Right lobe of liver (tissue), 6 donors: Measurements from ENCODE around the gene CYP2W1. TPM values are rescaled to one million over a fixed set of nuclear protein-coding genes. Genes with fewer than 3 reads are reported as not detected.

Experiments used
- ATAC-seq, 4 donors: fragments of 200-7000 bp; cut with Tn5 transposase; one replicate each; pipeline ENCODE4 v1.9.1; 2020; ENCODE audit warnings: mild to moderate bottlenecking in 4 of 4, moderate library complexity in 4 of 4
- DNase-seq, 3 donors: peaks; one replicate each; pipeline ENCODE4 v3.0.0-alpha.2; 2020
- H3K27ac ChIP-seq, 3 donors: fragments of 200-600 bp; one replicate each; pipeline ENCODE4 v1.8.0; 2022
- H3K27me3 ChIP-seq, 2 donors: fragments of 200-600 bp; one replicate each; pipeline ENCODE4 v1.8.0; 2022
- H3K36me3 ChIP-seq, 4 donors: fragments of 200-600 bp; sonication (generic) in 1 of 4; one replicate each; pipeline versions ENCODE4 v1.5.1 to v1.8.0; 2017 to 2022; ENCODE audit warnings: control low read depth in 1 of 4
- H3K4me1 ChIP-seq, 4 donors: fragments of 200-600 bp; sonication (generic) in 1 of 4; one replicate each; pipeline versions ENCODE4 v1.5.1 to v1.8.0; 2017 to 2022; ENCODE audit warnings: control low read depth in 1 of 4
- H3K4me3 ChIP-seq, 3 donors: fragments of 200-600 bp; one replicate each; pipeline ENCODE4 v1.8.0; 2022
- H3K9me3 ChIP-seq, 4 donors: fragments of 200-600 bp; sonication (generic) in 1 of 4; one replicate each; pipeline versions ENCODE4 v1.5.1 to v1.8.0; 2017 to 2022; ENCODE audit warnings: control low read depth in 1 of 4
- CTCF ChIP-seq, 4 donors: fragments of 200-600 bp in 3 of 4; fragments of 450-650 bp in 1 of 4; IDR thresholded peaks; one replicate each; pipeline versions ENCODE4 v1.5.1 to v1.8.0; 2016 to 2022; ENCODE audit warnings: antibody characterized with exemption in 4 of 4, mild to moderate bottlenecking in 2 of 4
- POLR2A ChIP-seq: fragments of 450-650 bp; IDR thresholded peaks from one replicate; pipeline ENCODE4 v1.6.1; 2017; ENCODE audit warnings: antibody characterized with exemption, mild to moderate bottlenecking
- WGBS: methylation state at CpG from one replicate; pipeline ENCODE4 v1.1.6; 2018; ENCODE audit warnings: low coverage, low lambda C conversion rate; ENCODE audit not compliant: insufficient coverage; ENCODE audit errors: missing lambda C conversion rate; 5-methylcytosine and 5-hydroxymethylcytosine counted together
- intact Hi-C, 2 donors: fragments of 100-400 bp; cut with DNase I; formaldehyde crosslinking; loops; one replicate each; pipeline versions ENCODE4 v1.11.2 to v1.14.1; 2022
- total RNA-seq, 6 experiments: library from RNA; depleted of rRNA in 2 of 6; stranded (reverse); fragments of >200 nt in 2 of 6; fragmentation: NEBNext Ultra II Directional in 3 of 6; extraction: Animal tissue kit (Norgen Biotek cat#: 25700) in 3 of 6; gene quantifications; one replicate each; pipeline versions ENCODE4 v1.1.0 to v1.2.4, GENCODE V29; 2016 to 2023
- donor health status: DM: no; HTN: yes; CAD: no.
- donor health status: DM: no; HTN: no; CAD: no.
- donor health status: DM: no; HTN: no; CAD: no.
- donor health status: DM: no; HTN: yes; CAD: no.
- donor health status: DM: no; HTN: yes; CAD: no.

The CYP2W1 gene
- total RNA-seq, 6 experiments from 2014 or later: not detected

DNA sequence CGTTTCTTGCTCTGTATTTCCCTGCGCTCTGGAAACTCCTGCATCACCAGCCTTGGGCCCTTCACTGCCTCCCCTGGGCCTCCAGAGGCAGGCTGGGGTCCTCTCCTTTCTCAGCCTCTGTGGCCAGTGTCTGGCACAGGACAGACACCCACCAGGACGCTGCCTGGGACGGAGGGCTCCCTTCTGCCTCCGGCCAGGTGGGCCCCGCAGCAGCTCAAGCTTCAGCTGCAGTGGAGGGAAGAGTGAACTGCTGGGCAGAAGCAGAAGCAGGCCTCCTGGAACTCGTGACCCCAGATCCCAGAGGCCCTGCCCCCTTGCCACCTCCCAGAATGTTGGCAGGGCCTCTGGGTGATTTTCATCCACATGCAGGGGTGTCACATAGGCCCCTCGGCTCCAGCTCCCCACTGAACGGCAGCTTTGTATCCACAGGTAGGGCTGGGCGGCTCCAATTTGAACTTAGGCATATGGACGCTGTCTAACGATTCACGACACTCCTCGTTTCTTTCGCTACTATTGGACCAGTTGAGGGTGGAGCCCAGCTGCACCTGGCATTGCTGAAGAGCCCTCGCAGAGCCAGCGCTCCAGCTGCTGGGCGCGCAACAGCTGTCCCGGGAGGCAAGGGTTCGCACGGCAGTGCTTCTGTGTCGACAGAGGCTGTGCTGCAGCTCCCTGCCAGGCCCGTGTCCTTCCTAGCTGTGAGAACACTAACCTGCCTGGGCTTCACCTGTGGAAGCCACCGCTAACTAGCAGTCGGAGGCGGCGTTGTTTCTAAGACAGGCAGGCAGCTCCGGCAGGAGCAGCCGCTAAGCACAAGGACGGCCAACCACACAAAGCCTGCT, 43.0 kb downstream of the CYP2W1 start:
- ATAC-seq: no peak
- intact Hi-C loops: no loop called here
- Histone ChIP-seq H3K27ac (no peak overlapping the region), H3K9me3 (no peaks in the 10 kb centered on the region), H3K27me3 (no peaks in the 10 kb centered on the region), H3K4me3 (no peak overlapping the region), H3K4me1 (peaks cover 0 to 7% (median 0%) of the 10 kb centered on the region in 4 donors), H3K36me3 (no peaks in the 10 kb centered on the region)
- WGBS: no CpG with 5 or more reads among the region's 31 CpGs
- TF ChIP-seq CTCF (IDR thresholded peaks at IDR 0.05): no peak
- no peak for TF ChIP-seq POLR2A
- DNase-seq: no peak

- Histone ChIP-seq H3K4me1 (peaks cover 0 to 7% (median 0%) of the 10 kb centered on the region in 4 donors), H3K27me3 (no peaks in the 10 kb centered on the region), H3K4me3 (no peak overlapping the region), H3K27ac (no peak overlapping the region), H3K36me3 (no peaks in the 10 kb centered on the region), H3K9me3 (no peaks in the 10 kb centered on the region)
- ATAC-seq (no peak), DNase-seq (no peak)
- intact Hi-C loops: no loop called here
- TF ChIP-seq CTCF (IDR thresholded peaks at IDR 0.05): no peak
- TF ChIP-seq POLR2A: no peak
- WGBS: 88% methylated on average over 19 of the region's 20 CpGs
Observed at GRCh38 chr7:1026721-1027161, 43.8 kb downstream of the CYP2W1 start.

GRCh38 chr7:1027242-1028043, 44.5 kb downstream of the CYP2W1 start:
- 59% methylated on average over 4 of the region's 69 CpGs for WGBS

More at GRCh38 chr7:1027242-1028043, 44.5 kb downstream of the CYP2W1 start:
- Histone ChIP-seq H3K27ac (peak overlapping the region; percentile 81 to 82 (median 82)), H3K36me3 (no peaks in the 10 kb centered on the region), H3K4me3 (peak overlapping the region; percentile 53 to 71 (median 65)), H3K27me3 (no peaks in the 10 kb centered on the region), H3K4me1 (peaks cover 0 to 7% (median 0%) of the 10 kb centered on the region in 4 donors), H3K9me3 (no peaks in the 10 kb centered on the region)
- TF ChIP-seq POLR2A (no peak), CTCF (IDR thresholded peaks at IDR 0.05) (no peak)
- DNase-seq (no peak), ATAC-seq (no peak)
- intact Hi-C loops: no loop called here
